Stromal cell of bone marrow (primary cell): Measurements from ENCODE around the gene TMEM131.

Source experiments
- DNase-seq: peaks from one replicate; pipeline ENCODE4 v3.0.0-alpha.2; 2012; ENCODE audit warnings: low read depth

TMEM131 gene

DNA sequence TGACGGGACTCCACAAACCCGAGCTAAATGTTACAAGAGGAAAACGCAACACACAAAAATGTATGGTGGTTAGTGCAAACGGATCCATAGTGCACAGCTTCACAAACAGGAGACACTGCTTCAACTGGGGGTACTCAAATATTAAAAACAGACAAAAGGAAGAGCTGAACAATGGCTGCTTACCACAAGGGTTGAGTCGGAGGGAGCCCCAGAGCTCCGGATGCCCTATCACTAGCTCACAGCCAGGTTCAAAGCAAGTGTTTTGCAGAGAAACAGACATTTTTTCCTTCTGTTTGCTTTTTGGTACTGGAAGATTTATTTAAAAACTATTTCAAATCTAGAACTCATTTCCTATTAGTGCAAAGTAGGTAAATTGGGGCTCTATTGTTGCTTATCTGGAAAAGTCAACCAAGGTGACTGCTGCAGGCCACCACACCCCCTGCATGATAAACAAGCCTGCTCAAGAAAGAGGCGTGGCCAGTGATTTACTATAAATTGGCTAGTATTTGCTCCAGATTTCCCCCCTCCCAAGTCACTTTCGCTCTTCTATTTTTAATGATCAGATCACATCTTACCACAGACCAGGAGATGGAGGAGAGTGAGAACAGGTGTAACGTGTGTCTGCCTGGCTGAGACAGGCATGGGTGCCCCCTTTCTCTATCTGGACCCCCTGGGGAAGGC is 235.9 kb downstream of the TMEM131 start:
- no peak for DNase-seq

DNA sequence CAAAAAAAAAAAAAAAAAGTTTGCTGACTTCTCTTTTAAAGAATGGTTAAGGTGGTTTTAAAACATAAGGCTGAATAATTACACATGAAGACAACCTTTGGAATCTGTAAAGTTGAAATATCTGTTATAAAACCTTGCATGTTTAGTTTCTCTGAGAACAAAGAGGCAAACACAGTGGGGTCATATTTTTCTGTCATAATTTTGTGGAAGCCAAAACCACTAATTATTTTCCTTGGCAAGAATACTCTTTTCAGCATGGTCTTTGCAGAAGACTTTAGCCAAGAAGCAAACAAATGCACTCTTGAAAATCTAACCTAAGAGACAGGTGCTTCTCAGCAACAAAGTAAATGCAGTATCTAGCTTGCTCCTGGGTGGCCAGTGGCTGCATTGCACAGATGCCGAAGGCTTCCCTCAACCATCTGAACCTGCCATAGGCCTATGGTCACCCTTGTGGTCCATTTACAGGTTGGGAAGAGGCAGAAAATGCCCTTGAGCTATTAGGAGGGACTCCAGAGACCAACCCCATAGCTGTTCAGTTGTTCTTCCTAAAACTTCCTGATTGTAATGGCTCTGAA is 237.5 kb downstream of the TMEM131 start:
- no peak for DNase-seq

GRCh38 chr2:97757062-97757461 is 238.7 kb downstream of the TMEM131 start:
- DNase-seq: no peak

- no peak for DNase-seq
Measured at GRCh38 chr2:97755491-97755890, 240.3 kb downstream of the TMEM131 start.

- DNase-seq: no peak
Measured at GRCh38 chr2:97754690-97755346, 240.9 kb downstream of the TMEM131 start.

DNA sequence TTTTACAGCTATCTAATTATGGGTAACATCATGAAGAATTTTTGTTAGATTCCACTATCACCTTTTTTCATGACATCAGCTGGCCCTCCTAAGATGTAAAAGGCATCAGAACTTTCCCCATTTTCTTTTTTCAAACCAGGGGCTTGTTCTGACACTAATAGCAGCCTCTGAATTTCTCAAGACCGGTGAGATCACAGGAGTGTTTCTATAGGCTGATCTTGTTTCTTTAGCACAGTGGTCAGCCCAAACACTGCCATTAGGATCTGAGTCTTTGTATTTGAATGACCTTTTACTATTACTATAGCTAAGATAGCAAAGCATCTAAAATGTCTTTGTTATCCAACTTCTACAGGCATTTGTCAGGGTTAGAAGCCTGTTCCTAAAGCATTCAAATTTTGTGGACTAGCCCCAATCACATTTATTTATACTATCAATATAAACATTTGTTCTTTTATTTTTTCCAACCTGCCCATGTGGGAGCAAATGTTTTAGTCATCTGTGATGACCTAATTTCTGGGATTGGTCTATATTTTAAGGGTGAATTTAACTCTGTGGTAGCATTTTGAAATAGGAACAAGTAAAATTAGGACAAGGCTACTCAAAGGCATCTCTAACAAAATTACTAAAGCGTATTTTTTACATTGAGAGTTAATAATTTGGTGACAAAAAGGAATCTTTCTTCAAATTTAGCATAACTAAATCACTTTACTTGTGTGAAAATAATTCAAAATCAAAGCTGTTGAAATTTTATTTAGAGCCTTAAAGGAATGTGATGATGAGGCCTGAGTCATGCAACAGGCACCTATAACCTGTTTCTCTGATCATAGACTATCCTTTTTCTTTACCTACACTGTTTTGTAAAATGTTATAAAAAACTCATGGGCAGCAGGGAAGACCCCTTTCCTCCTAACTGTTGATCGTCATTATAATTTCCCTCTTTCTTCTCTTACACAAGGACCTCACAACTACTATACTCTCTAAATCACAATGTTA is 243.1 kb downstream of the TMEM131 start:
- no peak for DNase-seq

GRCh38 chr2:97751752-97752151 is 244.0 kb downstream of the TMEM131 start:
- no peak for DNase-seq

- DNase-seq: no peak
Measured at GRCh38 chr2:97750017-97750416, 245.7 kb downstream of the TMEM131 start.

- DNase-seq: no peak
Measured at GRCh38 chr2:97749581-97749980, 246.2 kb downstream of the TMEM131 start.

GRCh38 chr2:97747716-97748115 is 248.0 kb downstream of the TMEM131 start:
- DNase-seq: no peak

DNA sequence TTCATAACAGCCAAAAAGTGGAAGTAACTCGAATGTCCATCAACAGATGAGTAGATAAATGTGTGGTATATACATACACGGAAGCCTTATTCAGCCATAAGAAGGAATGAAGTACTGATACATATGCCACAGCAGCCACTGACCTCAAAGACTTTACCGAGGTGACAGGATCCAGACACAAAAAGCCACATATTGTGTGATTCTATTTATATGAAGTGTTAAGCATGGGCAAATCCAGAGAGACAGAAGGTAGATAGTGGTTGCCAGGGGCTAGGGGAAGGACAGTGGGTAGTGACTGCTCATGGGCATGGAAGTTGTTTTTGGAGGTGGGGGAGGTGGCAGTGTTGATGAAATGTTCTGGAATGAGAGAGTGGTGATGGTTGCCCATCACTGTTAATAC is 248.5 kb downstream of the TMEM131 start:
- DNase-seq: no peak

DNA sequence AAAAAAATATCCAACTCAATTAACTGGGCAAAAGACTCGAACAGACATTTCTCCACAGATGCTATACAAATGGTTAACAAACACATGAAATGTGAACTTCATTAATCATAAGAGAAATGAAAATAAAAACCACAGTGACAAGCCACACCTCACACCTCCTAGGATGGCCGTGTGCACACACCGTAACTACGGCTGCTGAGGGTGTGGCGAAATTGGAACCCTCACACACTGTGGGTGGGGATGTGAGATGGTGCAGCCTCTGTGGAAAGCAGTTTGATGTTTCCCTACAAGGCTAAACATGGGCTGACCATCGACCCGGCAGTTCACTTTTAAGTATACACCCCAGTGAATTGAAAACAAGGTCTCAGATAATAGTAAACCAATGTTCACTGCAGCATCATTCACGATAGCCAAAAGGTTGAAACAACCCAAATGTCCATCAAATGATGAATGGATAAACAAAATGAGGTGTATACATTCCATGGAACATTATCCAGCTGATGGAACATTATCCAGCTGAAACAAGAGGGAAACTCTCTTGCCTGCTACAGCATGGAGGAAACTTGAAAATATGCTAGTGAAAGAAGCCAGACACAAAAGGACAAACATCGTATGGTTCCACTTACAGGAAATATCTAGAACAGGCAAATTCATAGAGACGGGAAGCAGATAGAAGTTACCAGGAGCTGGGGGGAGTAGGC is 250.1 kb downstream of the TMEM131 start:
- no peak for DNase-seq

- no peak for DNase-seq
Measured at GRCh38 chr2:97743913-97744312, 251.8 kb downstream of the TMEM131 start.

DNA sequence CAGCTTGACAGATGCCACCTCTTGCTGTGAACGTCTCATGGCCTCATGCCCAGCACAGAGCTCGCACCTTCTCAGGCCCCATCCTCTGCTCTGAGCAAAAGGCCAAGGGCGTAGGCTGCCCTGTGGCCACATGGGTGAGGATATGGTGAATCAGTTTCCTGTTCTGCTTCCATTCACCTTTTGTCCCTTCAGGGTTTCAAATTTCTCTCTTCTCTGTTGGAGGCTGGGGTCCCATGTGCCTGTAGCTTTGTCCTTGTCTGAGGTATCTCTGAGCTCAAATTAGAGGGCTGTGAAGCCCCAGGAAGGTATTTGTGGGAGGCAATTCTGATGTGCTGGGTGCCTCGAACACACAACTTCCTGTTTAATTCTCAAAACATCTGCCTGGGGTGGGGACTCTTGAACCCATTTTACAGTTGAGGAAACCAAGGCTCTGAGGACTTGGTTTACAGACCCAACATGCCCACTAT is 253.3 kb downstream of the TMEM131 start:
- no peak for DNase-seq

GRCh38 chr2:97741686-97742085 is 254.1 kb downstream of the TMEM131 start:
- no peak for DNase-seq

GRCh38 chr2:97741251-97741650 is 254.5 kb downstream of the TMEM131 start:
- DNase-seq: no peak

- DNase-seq: no peak
Measured at GRCh38 chr2:97740590-97741182, 255.1 kb downstream of the TMEM131 start.

- DNase-seq: no peak
Measured at GRCh38 chr2:97739893-97740245, 255.9 kb downstream of the TMEM131 start.

GRCh38 chr2:97739020-97739892 is 256.5 kb downstream of the TMEM131 start:
- no peak for DNase-seq
